H1 (cell line): ENCODE data around the gene LCE3B. TPM values are rescaled to one million over a fixed set of nuclear protein-coding genes. Genes with fewer than 3 reads are reported as not detected.

Experiments
- ASH2L ChIP-seq: fragments of 200-600, 300-600 bp; sonication (generic); IDR thresholded peaks from one replicate; pipeline ENCODE4 v1.7.1; 2017; ENCODE audit warnings: low read length
- BCL11A ChIP-seq, 2 experiments: IDR thresholded peaks; one replicate each; pipeline ENCODE4 v1.6.1; 2011; ENCODE audit warnings: low read depth in 2 of 2, low read length in 2 of 2, mild to moderate bottlenecking in 2 of 2
- CHD7 ChIP-seq: fragments of 300-600 bp; sonication (generic); IDR thresholded peaks from 2 replicates; pipeline ENCODE4 v1.7.1; 2012; ENCODE audit warnings: low read length, moderate library complexity, mild to moderate bottlenecking, inconsistent platforms; ENCODE audit not compliant: insufficient replicate concordance
- CTBP2 ChIP-seq: IDR thresholded peaks from 2 replicates; pipeline ENCODE4 v1.7.0; 2011; ENCODE audit warnings: borderline replicate concordance, mild to moderate bottlenecking, moderate library complexity, mixed read lengths, low read length; ENCODE audit not compliant: insufficient read depth, insufficient read length
- MAFK ChIP-seq: IDR thresholded peaks from 2 replicates; pipeline ENCODE4 v1.6.1; 2012; ENCODE audit warnings: low read depth, mild to moderate bottlenecking, improper control_type of control experiment, low read length
- PHF8 ChIP-seq: fragments of 200-600 bp; sonication (generic); conservative IDR thresholded peaks from 2 replicates; pipeline ENCODE4 v1.7.1; 2012; ENCODE audit warnings: low read depth, mild to moderate bottlenecking, inconsistent platforms, low read length, moderate library complexity
- SIN3A ChIP-seq, 2 experiments: IDR thresholded peaks in 1 of 2; conservative IDR thresholded peaks in 1 of 2; 2 replicates each; pipeline ENCODE4 v1.6.1; 2011 to 2012; ENCODE audit warnings: low read length in 2 of 2, improper control_type of control experiment in 1 of 2, low read depth in 1 of 2, mild to moderate bottlenecking in 1 of 2
- ZNF274 ChIP-seq: IDR thresholded peaks from 2 replicates; pipeline ENCODE4 v1.7.0; 2012; ENCODE audit warnings: low read length, borderline replicate concordance; ENCODE audit errors: extremely low read depth
- polyA plus RNA-seq, 7 experiments: library from polyadenylated mRNA; depleted of rRNA in 3 of 7; stranded (reverse) in 5 of 7; unstranded in 2 of 7; fragments of >200 nt in 5 of 7; fragments of 200-250 nt in 2 of 7; gene quantifications; 1 replicate in 5 of 7; 2 replicates in 1 of 7; 4 replicates in 1 of 7; pipeline versions ENCODE4 v1.2.1 to v1.2.3, GENCODE V29; 2011 to 2013; ENCODE audit warnings: missing spikeins in 2 of 7, mixed read lengths in 2 of 7
- total RNA-seq: library from RNA; stranded (reverse); fragmentation: NEBNext Ultra II Directional; extraction: Animal tissue kit (Norgen Biotek cat#: 25700); gene quantifications from 2 replicates; pipeline ENCODE4 v1.2.1, GENCODE V29; 2021

LCE3B gene
- total and polyA plus RNA-seq, 2 of the 8 experiments (the other 6 are each of a cell fraction or from before 2014, with no cell fraction given), result not detected

- TF ChIP-seq CHD7, result no peak
- TF ChIP-seq SIN3A (conservative IDR thresholded peaks at IDR 0.05 in 1 of 2, IDR thresholded peaks at IDR 0.05 in 1 of 2; ENCODE audit: low read depth in 1 of 2, low read length in 2 of 2), result no peak
- no peak for TF ChIP-seq MAFK
- no peak for TF ChIP-seq BCL11A (IDR thresholded peaks at IDR 0.05; ENCODE audit: low read depth in 2 of 2, low read length in 2 of 2)
- TF ChIP-seq ASH2L, result no peak
- TF ChIP-seq PHF8, result no peak
- no peak for TF ChIP-seq ZNF274
- no peak for TF ChIP-seq CTBP2
Observed at GRCh38 chr1:152565115-152565514, 48.5 kb upstream of the LCE3B start (continued).
